ENCODE data around the gene BPNT1. TPM values are rescaled to one million over a fixed set of nuclear protein-coding genes. Genes with fewer than 3 reads are reported as not detected.

Gene BPNT1, protein sequence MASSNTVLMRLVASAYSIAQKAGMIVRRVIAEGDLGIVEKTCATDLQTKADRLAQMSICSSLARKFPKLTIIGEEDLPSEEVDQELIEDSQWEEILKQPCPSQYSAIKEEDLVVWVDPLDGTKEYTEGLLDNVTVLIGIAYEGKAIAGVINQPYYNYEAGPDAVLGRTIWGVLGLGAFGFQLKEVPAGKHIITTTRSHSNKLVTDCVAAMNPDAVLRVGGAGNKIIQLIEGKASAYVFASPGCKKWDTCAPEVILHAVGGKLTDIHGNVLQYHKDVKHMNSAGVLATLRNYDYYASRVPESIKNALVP
- total RNA-seq: 17.4 and 20.3 TPM in 2 replicates
- polyA plus RNA-seq: 22.9 and 29.0 TPM in 2 replicates
- 31.5 and 35.7 TPM in 2 replicates for polyA plus RNA-seq (2011; cell fraction: cytosol; rRNA removed)
- 25.8 and 32.3 TPM in 2 replicates for polyA plus RNA-seq (2011; cell fraction: nucleus; rRNA removed)
- polyA plus RNA-seq (2012): 20.8 and 34.4 TPM in 2 replicates
- 66.0 and 68.3 TPM in 2 replicates for polyA minus RNA-seq
- polyA minus RNA-seq (2011; cell fraction: cytosol; rRNA and poly(A)+ RNA removed): 23.6 TPM
- 8.6 and 15.0 TPM in 2 replicates for polyA minus RNA-seq (2011; cell fraction: nucleus; rRNA and poly(A)+ RNA removed)
- Bru-seq, nascent RNA: percentile 54 among the genes with signal in this experiment
- BruChase-seq, experiment 1, labeled RNA remaining after a 6-hour chase: percentile 57 among the genes with signal in this experiment
- BruChase-seq, experiment 2, labeled RNA remaining after a 2-hour chase: percentile 54 among the genes with signal in this experiment
- long read RNA-seq, partial matches to known transcripts: 1 of 11 reads
- long read RNA-seq, other reads (novel, unspliced or antisense): 7 of 11 reads

DNA sequence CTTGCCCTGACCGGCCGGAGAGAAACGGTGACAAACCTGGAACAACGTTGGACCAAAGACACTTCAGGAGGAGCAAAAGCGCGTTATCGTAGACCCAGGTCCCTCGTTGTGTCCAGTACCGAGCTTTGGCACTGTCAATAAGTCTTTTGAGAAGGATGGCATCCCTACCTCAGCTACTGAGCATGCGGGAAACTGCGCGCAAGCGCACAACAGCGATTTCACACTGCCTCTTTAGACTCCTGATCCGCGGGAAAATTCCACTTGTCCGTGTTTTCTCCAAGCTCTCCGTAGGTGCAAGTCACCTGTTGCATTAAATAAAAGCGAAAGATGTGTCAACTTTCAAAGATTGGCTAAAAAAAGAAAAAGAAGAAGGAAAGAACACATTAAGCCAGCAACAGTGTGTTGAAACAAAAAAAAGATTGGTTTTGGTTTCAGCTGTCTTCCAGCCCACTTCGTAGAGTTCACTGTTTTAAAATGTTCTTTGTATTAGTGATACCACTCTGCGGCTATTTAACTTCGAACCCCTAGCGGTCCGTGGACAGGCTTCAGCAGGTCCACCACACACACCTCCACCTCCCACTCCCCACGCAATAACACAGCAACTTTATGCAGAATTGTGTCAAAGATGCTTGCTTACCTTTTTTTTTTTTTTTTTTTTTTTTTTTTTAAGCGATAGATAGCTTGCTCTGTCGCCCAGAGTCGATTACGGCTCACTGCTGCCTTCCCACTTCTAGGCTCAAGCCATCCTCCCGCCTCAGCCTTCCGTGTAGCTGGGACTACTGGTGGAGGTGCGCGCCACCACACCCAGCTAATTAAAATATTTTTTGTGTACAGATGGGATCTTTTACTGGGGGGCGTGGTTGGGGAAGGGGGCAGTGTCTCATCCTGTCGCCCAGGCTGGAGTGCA, at the start of gene BPNT1:
TSS of gene BPNT1 (minus strand) at position 139 of the 907 bp plus-strand sequence. CDS start 9,942 bp downstream, outside the sequence.
- no TSS peak for BruUV-seq (replicated peaks)
- H3K9ac ChIP-seq (replicated peaks; ENCODE audit: extremely low read depth, insufficient read depth, low read length): peak within 1 kb of the TSS; percentile 50
- dilution Hi-C loops (cut with MboI; ENCODE audit: extremely low pct_ligation_motif_present, low sequenced_read_pairs): no loop called here
- intact Hi-C loops (cut with micrococcal nuclease): loop anchor here (1.0 to 5.0 kb wide), 2 partner anchors 44 to 88 kb away; partner anchors contain the start of gene EPRS1
- no peaks in the 10 kb centered on the region for H4K20me1 ChIP-seq (replicated peaks; ENCODE audit: control insufficient read depth, extremely low read depth, insufficient read depth, low read length)
- no peaks in the 10 kb centered on the region for H3K36me3 ChIP-seq (ENCODE audit: control insufficient read depth in 2 of 2, extremely low read depth in 1 of 2, insufficient read depth in 2 of 2, low read length in 2 of 2)
- H3K9me3 ChIP-seq (replicated peaks; ENCODE audit: control insufficient read depth, insufficient read depth, low read length): no peaks in the 10 kb centered on the region
- FAIRE-seq: peak; percentile 94
- ChIA-PET POLR2A (interaction anchor here (0.6 kb wide), 1 partner anchor 78 kb away, joined by 3 read pairs; no protein-coding TSS in a partner anchor), CTCF (interaction anchor here (0.6 to 2.4 kb wide), 11 partner anchors 10 to 1790 kb away, joined by 3 to 14 read pairs (median 4); no protein-coding TSS in a partner anchor)
- peak within 1 kb of the TSS; percentile 44 to 82 (median 46) for H3K4me3 ChIP-seq (replicated peaks in 1 of 3; ENCODE audit: insufficient read depth in 1 of 3, low read depth in 1 of 3, low read length in 3 of 3)
- peak within 1 kb of the TSS; percentile 82 for H2AFZ ChIP-seq (ENCODE audit: low read depth, low read length)
- peaks cover 3% of the 10 kb centered on the region for H3K4me1 ChIP-seq (ENCODE audit: control insufficient read depth, extremely low read depth, insufficient read depth, low read length)
- H3K4me2 ChIP-seq (ENCODE audit: insufficient read depth, low read length): peak within 1 kb of the TSS; percentile 92
- peak; percentile 97 for DNase-seq (ENCODE audit: low read depth, low spot score)
- no peaks in the 10 kb centered on the region for H3K9me1 ChIP-seq (replicated peaks; ENCODE audit: control insufficient read depth, extremely low read depth, insufficient read depth, low read length)
- TF ChIP-seq EZH2 (IDR thresholded peaks at IDR 0.05; ENCODE audit: borderline replicate concordance, low read depth, low read length, severe bottlenecking) (no peak), MYC (IDR thresholded peaks at IDR 0.05; ENCODE audit: low read depth, low read length) (no peak), JUN (IDR thresholded peaks at IDR 0.05; ENCODE audit: borderline replicate concordance, insufficient read depth, insufficient read length, low read depth) (no peak), FOS (IDR thresholded peaks at IDR 0.05; ENCODE audit: borderline replicate concordance, insufficient read depth, low read length) (no peak), POLR2A (IDR thresholded peaks at IDR 0.05; ENCODE audit: low read depth, low read length) (peak; percentile 96), MAX (IDR thresholded peaks at IDR 0.05; ENCODE audit: insufficient read depth, insufficient read length) (no peak), GATA2 (IDR thresholded peaks at IDR 0.05; ENCODE audit: insufficient read depth, insufficient read length, low read depth, low read length) (no peak), CTCF (IDR thresholded peaks at IDR 0.05; ENCODE audit: extremely low read depth in 1 of 2, insufficient read depth in 1 of 2, low read depth in 1 of 2, low read length in 2 of 2) (no peak), POLR2AphosphoS5 (IDR thresholded peaks at IDR 0.05; ENCODE audit: insufficient read depth, low read depth, low read length) (peak; percentile 55)
- no peaks in the 10 kb centered on the region for H3K27me3 ChIP-seq (ENCODE audit: control insufficient read depth in 2 of 2, insufficient read depth in 2 of 2, low read length in 2 of 2)
- H3K27ac ChIP-seq (ENCODE audit: insufficient read depth, low read depth, low read length): peak within 1 kb of the TSS; percentile 0
- H3K79me2 ChIP-seq (ENCODE audit: control insufficient read depth, insufficient read depth, low read length): peaks cover 15% of the 10 kb centered on the region

Measured in endothelial cell of umbilical vein (primary cell).